Left lung (tissue), 10 donors: ENCODE results near the gene FFAR1. TPM values are rescaled to one million over a fixed set of nuclear protein-coding genes. Genes with fewer than 3 reads are reported as not detected.

ENCODE experiments used
- ATAC-seq: fragments of 200-7000 bp; cut with Tn5 transposase; one replicate; pipeline ENCODE4 v1.9.1; 2020; ENCODE audit warnings: moderate library complexity
- DNase-seq, 4 donors: peaks; one replicate each; pipeline ENCODE4 v3.0.0-alpha.2; 2013 to 2020
- H3K27ac ChIP-seq, 2 donors: fragments of 200-600 bp; sonication (generic) in 1 of 2; one replicate each; pipeline versions ENCODE4 v1.5.0 to v1.8.0; 2020 to 2021
- H3K27me3 ChIP-seq, 2 donors: fragments of 200-600 bp; sonication (generic) in 1 of 2; one replicate each; pipeline versions ENCODE4 v1.5.0 to v1.8.0; 2020 to 2021
- H3K36me3 ChIP-seq, 2 donors: fragments of 200-600 bp; sonication (generic) in 1 of 2; one replicate each; pipeline versions ENCODE4 v1.5.0 to v1.8.0; 2020 to 2021
- H3K4me1 ChIP-seq, 2 donors: fragments of 200-600 bp; one replicate each; pipeline ENCODE4 v1.8.0; 2021
- H3K4me3 ChIP-seq, 2 donors: fragments of 200-600 bp; sonication (generic) in 1 of 2; one replicate each; pipeline versions ENCODE4 v1.5.0 to v1.8.0; 2020 to 2021; ENCODE audit warnings: mild to moderate bottlenecking in 1 of 2
- H3K9me3 ChIP-seq, 2 donors: fragments of 200-600 bp; sonication (generic) in 1 of 2; one replicate each; pipeline versions ENCODE4 v1.5.0 to v1.8.0; 2020 to 2021
- intact Hi-C, 2 donors: fragments of 100-400 bp; cut with DNase I; formaldehyde crosslinking; loops; one replicate each; pipeline versions ENCODE4 v1.11.2 to v1.14.2; 2022
- polyA plus RNA-seq, 6 donors: library from polyadenylated mRNA; unstranded; fragments of 120-200 nt; gene quantifications; one replicate each; pipeline ENCODE4 v1.2.1, GENCODE V29; 2013; ENCODE audit not compliant: insufficient read length in 6 of 6
- total RNA-seq, 2 donors: library from RNA; stranded (reverse); fragmentation: NEBNext Ultra II Directional; extraction: Animal tissue kit (Norgen Biotek cat#: 25700); gene quantifications; one replicate each; pipeline ENCODE4 v1.2.1, GENCODE V29; 2021
- TF ChIP-seq, protein P1 (sequence below), 2 donors: fragments of 200-600 bp; sonication (generic) in 1 of 2; IDR thresholded peaks; one replicate each; pipeline versions ENCODE4 v1.5.0 to v1.8.0; 2021; ENCODE audit warnings: antibody characterized with exemption in 2 of 2
- donor health status: DM: no; HTN: yes; CAD: no.
- donor health status: DM: no; HTN: no; CAD: no.

The FFAR1 gene
- total and polyA plus RNA-seq, 8 donors: 0.06 to 0.74 (median 0.28) TPM; not detected in 2

DNA sequence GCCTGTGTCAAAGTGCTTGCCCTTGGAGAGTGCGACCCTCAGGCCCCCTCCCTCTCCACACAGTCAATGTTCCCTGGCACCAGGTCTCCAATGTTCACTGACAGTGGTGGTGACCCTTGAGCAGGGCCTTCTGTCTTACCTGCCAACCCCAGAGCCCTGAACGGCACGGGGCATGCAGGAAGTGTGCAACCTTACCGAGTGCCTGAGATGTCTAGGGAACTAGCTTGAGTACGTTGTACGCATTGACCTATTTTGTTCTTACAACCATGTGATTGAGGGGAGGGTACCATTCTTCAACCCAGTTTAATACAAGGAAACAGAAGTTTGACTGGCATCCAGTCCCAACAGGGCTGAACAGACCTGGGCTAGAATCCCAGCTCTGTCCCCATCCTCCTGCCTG lies 42.5 kb upstream of the FFAR1 start:
- Histone ChIP-seq H3K9me3 (no peaks in the 10 kb centered on the region), H3K4me1 (peaks cover 0 to 9% of the 10 kb centered on the region in 2 donors), H3K4me3 (no peak overlapping the region), H3K27me3 (peaks cover 0 to 8% of the 10 kb centered on the region in 2 donors), H3K36me3 (no peaks in the 10 kb centered on the region), H3K27ac (no peak overlapping the region)
- DNase-seq (peak in 1 of 4 donors; percentile 39), ATAC-seq (no peak)
- intact Hi-C loops: no loop called here
- TF ChIP-seq, protein P1, sequence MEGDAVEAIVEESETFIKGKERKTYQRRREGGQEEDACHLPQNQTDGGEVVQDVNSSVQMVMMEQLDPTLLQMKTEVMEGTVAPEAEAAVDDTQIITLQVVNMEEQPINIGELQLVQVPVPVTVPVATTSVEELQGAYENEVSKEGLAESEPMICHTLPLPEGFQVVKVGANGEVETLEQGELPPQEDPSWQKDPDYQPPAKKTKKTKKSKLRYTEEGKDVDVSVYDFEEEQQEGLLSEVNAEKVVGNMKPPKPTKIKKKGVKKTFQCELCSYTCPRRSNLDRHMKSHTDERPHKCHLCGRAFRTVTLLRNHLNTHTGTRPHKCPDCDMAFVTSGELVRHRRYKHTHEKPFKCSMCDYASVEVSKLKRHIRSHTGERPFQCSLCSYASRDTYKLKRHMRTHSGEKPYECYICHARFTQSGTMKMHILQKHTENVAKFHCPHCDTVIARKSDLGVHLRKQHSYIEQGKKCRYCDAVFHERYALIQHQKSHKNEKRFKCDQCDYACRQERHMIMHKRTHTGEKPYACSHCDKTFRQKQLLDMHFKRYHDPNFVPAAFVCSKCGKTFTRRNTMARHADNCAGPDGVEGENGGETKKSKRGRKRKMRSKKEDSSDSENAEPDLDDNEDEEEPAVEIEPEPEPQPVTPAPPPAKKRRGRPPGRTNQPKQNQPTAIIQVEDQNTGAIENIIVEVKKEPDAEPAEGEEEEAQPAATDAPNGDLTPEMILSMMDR (IDR thresholded peaks at IDR 0.05): no peak

- ATAC-seq: no peak
- intact Hi-C loops: no loop called here
- H3K4me3 ChIP-seq: no peak overlapping the region
- no peaks in the 10 kb centered on the region for H3K36me3 ChIP-seq
- H3K9me3 ChIP-seq: no peaks in the 10 kb centered on the region
- no peak overlapping the region for H3K27ac ChIP-seq
- H3K4me1 ChIP-seq: peaks cover 0 to 9% of the 10 kb centered on the region in 2 donors
- TF ChIP-seq, protein P1 (IDR thresholded peaks at IDR 0.05): no peak
- DNase-seq: peak in 1 of 4 donors; percentile 22
- peaks cover 0 to 5% of the 10 kb centered on the region in 2 donors for H3K27me3 ChIP-seq
These were observed 41.0 kb upstream of the FFAR1 start for GRCh38 chr19:35306473-35307246.

GRCh38 chr19:35307931-35308330 lies 39.8 kb upstream of the FFAR1 start:
- Histone ChIP-seq H3K9me3 (no peaks in the 10 kb centered on the region), H3K27me3 (no peaks in the 10 kb centered on the region), H3K36me3 (no peaks in the 10 kb centered on the region), H3K27ac (no peak overlapping the region), H3K4me3 (no peak overlapping the region), H3K4me1 (peaks cover 0 to 9% of the 10 kb centered on the region in 2 donors)
- no peak for ATAC-seq
- DNase-seq: peak in 1 of 4 donors; percentile 44
- intact Hi-C loops: no loop called here
- TF ChIP-seq, protein P1 (IDR thresholded peaks at IDR 0.05): no peak

GRCh38 chr19:35308910-35309309 lies 38.8 kb upstream of the FFAR1 start:
- no peak overlapping the region for H3K27ac ChIP-seq
- intact Hi-C loops: no loop called here
- DNase-seq (no peak), ATAC-seq (no peak)
- H3K27me3 ChIP-seq: peaks cover 0 to 7% of the 10 kb centered on the region in 2 donors
- TF ChIP-seq, protein P1 (IDR thresholded peaks at IDR 0.05): no peak
- H3K4me3 ChIP-seq: no peak overlapping the region
- H3K4me1 ChIP-seq: peaks cover 0 to 14% of the 10 kb centered on the region in 2 donors
- no peaks in the 10 kb centered on the region for H3K9me3 ChIP-seq
- H3K36me3 ChIP-seq: no peaks in the 10 kb centered on the region

DNA sequence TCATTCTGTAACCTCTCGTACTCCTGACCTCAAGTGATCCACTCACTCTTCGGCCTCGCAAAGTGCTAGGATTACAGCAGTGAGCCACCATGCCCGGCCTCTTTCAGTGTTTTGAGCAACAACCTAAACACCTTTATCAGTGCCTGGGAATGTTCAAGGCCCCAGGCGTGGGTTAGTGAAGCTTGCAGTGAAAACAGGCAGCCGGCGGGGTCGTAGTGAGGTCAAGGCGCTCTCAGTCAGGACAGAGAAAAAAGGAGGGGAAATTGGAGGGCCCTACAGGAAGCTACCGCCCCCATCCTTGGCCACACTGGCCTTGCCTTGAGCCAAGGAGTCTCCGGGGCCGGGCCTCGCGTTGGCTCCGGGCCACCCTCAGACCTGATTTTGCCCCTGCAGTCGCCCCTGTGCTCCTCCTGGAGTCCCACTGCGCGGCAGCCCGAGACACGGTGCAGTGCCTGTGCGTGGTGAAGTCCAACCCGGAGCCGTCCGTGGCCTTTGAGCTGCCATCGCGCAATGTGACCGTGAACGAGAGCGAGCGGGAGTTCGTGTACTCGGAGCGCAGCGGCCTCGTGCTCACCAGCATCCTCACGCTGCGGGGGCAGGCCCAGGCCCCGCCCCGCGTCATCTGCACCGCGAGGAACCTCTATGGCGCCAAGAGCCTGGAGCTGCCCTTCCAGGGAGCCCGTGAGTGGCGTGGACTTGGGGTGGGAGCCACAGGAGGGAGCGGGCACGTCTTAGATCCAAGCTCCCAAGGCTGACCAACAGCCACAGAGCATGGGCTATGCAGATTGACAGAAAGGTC lies 38.0 kb upstream of the FFAR1 start:
- Histone ChIP-seq H3K4me3 (no peak overlapping the region), H3K27me3 (peaks cover 0 to 9% of the 10 kb centered on the region in 2 donors), H3K27ac (no peak overlapping the region), H3K4me1 (peaks cover 0 to 14% of the 10 kb centered on the region in 2 donors), H3K36me3 (no peaks in the 10 kb centered on the region), H3K9me3 (no peaks in the 10 kb centered on the region)
- intact Hi-C loops: no loop called here
- TF ChIP-seq, protein P1 (IDR thresholded peaks at IDR 0.05): no peak
- DNase-seq (peak in 3 of 4 donors; percentile 51 to 89 (median 76)), ATAC-seq (peak; percentile 69)
